Measurements from ENCODE around the gene UBE2B. TPM values are rescaled to one million over a fixed set of nuclear protein-coding genes. Genes with fewer than 3 reads are reported as not detected.

Gene UBE2B
- total RNA-seq, 1 experiment from 2014 or later = 91.9 TPM

DNA sequence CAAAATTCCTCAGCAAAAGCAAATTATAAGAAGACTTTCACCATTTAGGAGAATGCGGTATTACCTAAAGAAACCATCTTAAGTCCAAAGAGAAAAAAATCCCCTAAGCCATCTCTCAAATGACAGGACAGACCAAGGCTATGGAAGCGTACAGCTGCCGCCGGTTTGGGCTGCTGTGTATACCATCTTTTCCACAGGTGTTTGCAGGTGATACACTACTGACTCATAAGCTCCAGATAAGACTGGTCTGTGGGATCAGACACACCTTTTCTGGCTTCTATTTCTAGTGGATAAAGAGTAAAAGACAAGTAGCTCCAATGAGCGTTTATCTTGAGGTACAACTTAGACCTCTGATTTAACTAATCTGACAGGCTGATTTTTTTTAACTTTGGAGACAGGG lies 32.6 kb downstream of the UBE2B start:
- TF ChIP-seq SIN3A (IDR thresholded peaks at IDR 0.05; ENCODE audit: low read depth) (no peak), RAD21 (IDR thresholded peaks at IDR 0.05; ENCODE audit: low read depth) (no peak), EZH2 (IDR thresholded peaks at IDR 0.05) (no peak)
- intact Hi-C loops (cut with micrococcal nuclease) = no loop called here
- no peak overlapping the region for H2AFZ ChIP-seq (ENCODE audit: low read depth, low read length, poor library complexity, severe bottlenecking)
- ATAC-seq = no peak
- no peak overlapping the region for H3K4me2 ChIP-seq (ENCODE audit: low read length)
- no peak overlapping the region for H3K4me3 ChIP-seq (replicated peaks in 1 of 2; ENCODE audit: low read depth in 1 of 2, low read length in 2 of 2)
- no peaks in the 10 kb centered on the region for H3K27me3 ChIP-seq (ENCODE audit: insufficient read depth, low read length)
- peaks cover 4% of the 10 kb centered on the region for H3K79me2 ChIP-seq (ENCODE audit: insufficient read depth, low read length)
- POLR2A ChIA-PET = no interaction called here
- H3K36me3 ChIP-seq (ENCODE audit: control insufficient read depth in 1 of 2, insufficient read depth in 2 of 2, low read length in 2 of 2) = peaks cover 0 to 3% of the 10 kb centered on the region in 2 experiments; a peak in 1 of 4 replicates
- no peaks in the 10 kb centered on the region for H3K9me2 ChIP-seq (ENCODE audit: insufficient read depth)
- peaks cover 0 to 9% of the 10 kb centered on the region in 2 experiments; a peak in 1 of 4 replicates for H3K4me1 ChIP-seq (ENCODE audit: control insufficient read depth in 1 of 2, insufficient read depth in 2 of 2, low read length in 2 of 2)
- CTCF ChIA-PET = no interaction called here
- H4K20me1 ChIP-seq (ENCODE audit: insufficient read depth) = no peaks in the 10 kb centered on the region
- H3K9ac ChIP-seq (ENCODE audit: low read length) = no peak overlapping the region
- RAD21 ChIA-PET (ENCODE audit: low non-redundant PET in 1 of 2, low total read pairs in 2 of 2, uncharacterized antibody in 2 of 2, unreplicated experiment in 2 of 2) = no interaction called here
- no peak for DNase-seq (ENCODE audit: low read depth, low spot score)
- no TSS peak for BruUV-seq (replicated peaks)
- H3K27ac ChIP-seq (ENCODE audit: low read depth, low read length) = no peak overlapping the region
- H3K9me3 ChIP-seq (ENCODE audit: control insufficient read depth in 1 of 2, insufficient read depth in 1 of 2, low read depth in 1 of 2, low read length in 2 of 2) = no peaks in the 10 kb centered on the region

- no TSS peak for BruUV-seq (replicated peaks)
- DNase-seq (ENCODE audit: low read depth, low spot score) = no peak
Observed at GRCh38 chr5:134406390-134406789, 35.0 kb downstream of the UBE2B start.

More at GRCh38 chr5:134406390-134406789, 35.0 kb downstream of the UBE2B start:
- no peak for TF ChIP-seq SRF (IDR thresholded peaks at IDR 0.05; ENCODE audit: low read depth)
- TF ChIP-seq ELF1 (IDR thresholded peaks at IDR 0.05; ENCODE audit: borderline replicate concordance, low read depth) = no peak
- TF ChIP-seq JUND (IDR thresholded peaks at IDR 0.05) = no peak
- TF ChIP-seq EZH2 (IDR thresholded peaks at IDR 0.05) = no peak
- no peak for TF ChIP-seq SP1 (IDR thresholded peaks at IDR 0.05; ENCODE audit: low read depth)
- TF ChIP-seq EGR1 (IDR thresholded peaks at IDR 0.05; ENCODE audit: low read depth) = no peak
- no peak for TF ChIP-seq CBX3 (IDR thresholded peaks at IDR 0.05; ENCODE audit: low read depth)
- TF ChIP-seq CTCF (IDR thresholded peaks at IDR 0.05 in 2 of 3, conservative IDR thresholded peaks at IDR 0.05 in 1 of 3; ENCODE audit: borderline replicate concordance in 1 of 3, insufficient read depth in 1 of 3, low read depth in 2 of 3, low read length in 2 of 3) = no peak
- TF ChIP-seq TCF7L2 (IDR thresholded peaks at IDR 0.05; ENCODE audit: borderline replicate concordance, extremely low read depth, insufficient read depth, insufficient read length) = no peak
- H3K4me2 ChIP-seq (ENCODE audit: low read length) = no peak overlapping the region
- no peak overlapping the region for H3K9ac ChIP-seq (ENCODE audit: low read length)
- ATAC-seq = no peak
- H4K20me1 ChIP-seq (ENCODE audit: insufficient read depth) = no peaks in the 10 kb centered on the region
- peaks cover 6 to 19% of the 10 kb centered on the region in 2 experiments for H3K4me1 ChIP-seq (ENCODE audit: control insufficient read depth in 1 of 2, insufficient read depth in 2 of 2, low read length in 2 of 2)
- ChIA-PET POLR2A (no interaction called here), RAD21 (ENCODE audit: low non-redundant PET in 1 of 2, low total read pairs in 2 of 2, uncharacterized antibody in 2 of 2, unreplicated experiment in 2 of 2) (no interaction called here), CTCF (no interaction called here)
- H3K4me3 ChIP-seq (replicated peaks in 1 of 2; ENCODE audit: low read depth in 1 of 2, low read length in 2 of 2) = no peak overlapping the region
- peaks cover 1 to 4% of the 10 kb centered on the region in 2 experiments; a peak in 1 of 4 replicates for H3K36me3 ChIP-seq (ENCODE audit: control insufficient read depth in 1 of 2, insufficient read depth in 2 of 2, low read length in 2 of 2)
- H2AFZ ChIP-seq (ENCODE audit: low read depth, low read length, poor library complexity, severe bottlenecking) = no peak overlapping the region
- intact Hi-C loops (cut with micrococcal nuclease) = no loop called here
- H3K79me2 ChIP-seq (ENCODE audit: insufficient read depth, low read length) = peaks cover 28% of the 10 kb centered on the region
- no peaks in the 10 kb centered on the region for H3K9me2 ChIP-seq (ENCODE audit: insufficient read depth)
- no peak overlapping the region for H3K27ac ChIP-seq (ENCODE audit: low read depth, low read length)
- no peaks in the 10 kb centered on the region for H3K9me3 ChIP-seq (ENCODE audit: control insufficient read depth in 1 of 2, insufficient read depth in 1 of 2, low read depth in 1 of 2, low read length in 2 of 2)
- no peaks in the 10 kb centered on the region for H3K27me3 ChIP-seq (ENCODE audit: insufficient read depth, low read length)
